Heart left ventricle (tissue), 13 donors: ENCODE data around the gene IL1RL2.

ENCODE experiments used
- CTCF ChIP-seq, 12 donors: fragments of 200-600 bp; sonication (generic) in 4 of 12; IDR thresholded peaks; one replicate each; pipeline versions ENCODE4 v1.5.0 to v1.8.0; 2018 to 2022; ENCODE audit warnings: antibody characterized with exemption in 12 of 12, mild to moderate bottlenecking in 5 of 12
- POLR2A ChIP-seq, 2 donors: fragments of 450-650 bp; IDR thresholded peaks; one replicate each; pipeline ENCODE4 v1.6.1; 2017; ENCODE audit warnings: antibody characterized with exemption in 2 of 2, mild to moderate bottlenecking in 2 of 2, moderate library complexity in 2 of 2
- donor health status: ischemic (EF 13 %, LVEDD 7.1; RV severe dilation, severe dysfunction).
- donor health status: DM: no; HTN: yes; CAD: no.
- donor health status: DM: no; HTN: no; CAD: no.
- donor health status: ischemic (EF 25% LVEDD 6.9; RV normal size, moderate dysfunction).
- donor health status: ischemic (EF 25% LVEDD 5.7; RV mildly dilated, moderate dysfunction).
- donor health status: ischemic (EF 35%, LVEDD 5.7; RV mildly dilated, moderate dysfunction).
- donor health status: nonischemic (EF 11% LVEDD 7.7; RV severe dilation, severe dysfunction).
- donor health status: DM: yes; HTN: yes; CAD: no.
- donor health status: PGD.
- donor health status: ischemic (EF 29% LVEDD 5.4; RV normal size, mild dysfunction).
- donor health status: nonischemic (EF 23%, LVEDD 6.1; RV moderate dilation, normal function).

DNA sequence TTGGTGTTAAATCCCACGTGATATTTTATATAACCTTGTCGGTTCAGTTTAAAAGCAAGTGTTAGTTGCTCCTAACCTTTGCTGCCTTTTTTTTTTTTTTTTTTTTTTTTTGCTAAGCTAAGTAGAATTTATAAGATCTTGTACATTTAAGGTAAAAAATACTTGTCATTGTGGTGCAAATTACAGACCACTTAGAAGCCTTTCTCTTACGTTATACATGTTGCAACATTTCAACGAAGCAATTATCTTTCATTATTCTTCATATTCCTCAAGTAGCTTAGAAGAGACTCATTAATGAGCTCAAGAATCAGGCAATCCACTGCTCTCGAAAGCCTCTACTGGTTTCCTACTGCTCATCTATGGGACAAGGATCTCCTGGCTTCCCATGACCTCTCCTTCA lies 14.9 kb upstream of the IL1RL2 start:
- TF ChIP-seq CTCF (IDR thresholded peaks at IDR 0.05) (no peak), POLR2A (IDR thresholded peaks at IDR 0.05) (no peak)
